ENCODE measurements around the gene PTP4A2. TPM values are rescaled to one million over a fixed set of nuclear protein-coding genes. Genes with fewer than 3 reads are reported as not detected.

PTP4A2 gene
- total and polyA plus RNA-seq, 2 of the 8 experiments (the other 6 are each of a cell fraction or from before 2014, with no cell fraction given) = 87.4 to 214 TPM

- H3K27ac ChIP-seq (ENCODE audit: low read depth, low read length) = no peak overlapping the region
- H2BK15ac ChIP-seq (ENCODE audit: low read length) = no peak overlapping the region
- no peak overlapping the region for H2BK120ac ChIP-seq (replicated peaks; ENCODE audit: low read depth, low read length)
- no peak overlapping the region for H2AK5ac ChIP-seq (ENCODE audit: low read depth, low read length)
- DNase-seq (ENCODE audit: low read depth in 1 of 2, low spot score in 2 of 2) (no peak), FAIRE-seq (no peak)
- H3K23ac ChIP-seq (ENCODE audit: insufficient read length) = no peak overlapping the region
- no peak overlapping the region for H3K4me3 ChIP-seq (ENCODE audit: extremely low read depth in 1 of 4, insufficient read depth in 2 of 4, low read depth in 3 of 4, low read length in 4 of 4)
- H2AFZ ChIP-seq (ENCODE audit: low read length) = peak overlapping the region; percentile 54
- H3K9ac ChIP-seq (replicated peaks in 1 of 4; ENCODE audit: extremely low read depth in 1 of 4, low read depth in 3 of 4, low read length in 3 of 4) = no peak overlapping the region
- H3K27me3 ChIP-seq (replicated peaks in 1 of 4; ENCODE audit: control insufficient read depth in 3 of 4, extremely low read depth in 1 of 4, insufficient read depth in 3 of 4, low read length in 3 of 4) = no peaks in the 10 kb centered on the region
- no peaks in the 10 kb centered on the region for H3K79me2 ChIP-seq (ENCODE audit: control insufficient read depth in 1 of 2, insufficient read depth in 2 of 2, low read length in 2 of 2)
- no peak overlapping the region for H3K4me2 ChIP-seq (ENCODE audit: insufficient read depth in 1 of 2, low read depth in 2 of 2, low read length in 2 of 2)
- H4K20me1 ChIP-seq (replicated peaks in 1 of 2; ENCODE audit: control insufficient read depth in 1 of 2, insufficient read depth in 2 of 2, low read length in 2 of 2) = no peaks in the 10 kb centered on the region
- H4K5ac ChIP-seq (ENCODE audit: insufficient read length, low read depth, low read length) = no peak overlapping the region
- H2BK20ac ChIP-seq (ENCODE audit: low read length) = no peak overlapping the region
- WGBS, 2 experiments (ENCODE audit: extremely low coverage in 1 of 2, insufficient coverage in 1 of 2, insufficient read length in 1 of 2, insufficient replicate concordance in 2 of 2, low coverage in 1 of 2, low lambda C conversion rate in 2 of 2, missing lambda C conversion rate in 1 of 2) = 100% methylated on average over 3 of the region's 6 CpGs; no CpG with 5 or more reads in 1 of the 2 experiments
- H3K56ac ChIP-seq (replicated peaks; ENCODE audit: insufficient read length, low read depth, low read length) = no peak overlapping the region
- H3K9me3 ChIP-seq (ENCODE audit: insufficient read depth in 2 of 2, low read depth in 1 of 2, low read length in 1 of 2) = 0 out of 4 replicates have a peak, but pooled peaks cover 0 to 3% of the 10 kb centered on the region in 2 experiments
- no peaks in the 10 kb centered on the region for H3K79me1 ChIP-seq (ENCODE audit: low read depth, low read length)
- no peak overlapping the region for H4K8ac ChIP-seq (ENCODE audit: extremely low read depth, insufficient read depth, low read length)
- no peak overlapping the region for H4K91ac ChIP-seq (replicated peaks; ENCODE audit: insufficient read length, low read length)
- H2BK12ac ChIP-seq (ENCODE audit: low read depth, low read length) = no peak overlapping the region
- peaks cover 0 to 6% (median 3%) of the 10 kb centered on the region in 4 experiments; a peak in 6 of 7 replicates for H3K4me1 ChIP-seq (replicated peaks in 1 of 4; ENCODE audit: control insufficient read depth in 3 of 4, insufficient read depth in 4 of 4, low read length in 3 of 4)
- no peak overlapping the region for H3K18ac ChIP-seq (ENCODE audit: extremely low read depth, low read length)
- H2BK5ac ChIP-seq (ENCODE audit: low read depth, low read length) = no peak overlapping the region
- ChIA-PET POLR2A (ENCODE audit: partially characterized antibody) (interaction anchor here (1.2 to 1.5 kb wide), 2 partner anchors 23 to 29 kb away, joined by 3 to 4 read pairs; partner anchors contain the start of gene KHDRBS1), CTCF (ENCODE audit: partially characterized antibody) (interaction anchor here (0.8 to 2.3 kb wide), 9 partner anchors 7 to 37 kb away, joined by 3 to 12 read pairs (median 4); no protein-coding TSS in a partner anchor)
- H3K4ac ChIP-seq (replicated peaks; ENCODE audit: insufficient read length, low read depth, low read length) = no peak overlapping the region
- H3K36me3 ChIP-seq (ENCODE audit: control insufficient read depth in 2 of 4, insufficient read depth in 4 of 4, low read length in 3 of 4) = no peaks in the 10 kb centered on the region
- no peak overlapping the region for H3K14ac ChIP-seq (ENCODE audit: insufficient read length)
- no peaks in the 10 kb centered on the region for H3K23me2 ChIP-seq (ENCODE audit: low read depth, low read length)
- no peak for TF ChIP-seq JUND (IDR thresholded peaks at IDR 0.05; ENCODE audit: low read length)
- TF ChIP-seq SAP30 (IDR thresholded peaks at IDR 0.05; ENCODE audit: insufficient read depth, insufficient replicate concordance, low read length) = no peak
- no peak for TF ChIP-seq EZH2 (IDR thresholded peaks at IDR 0.05; ENCODE audit: low read depth, low read length, severe bottlenecking)
- no peak for TF ChIP-seq RBBP5 (IDR thresholded peaks at IDR 0.05; ENCODE audit: borderline replicate concordance, low read depth, low read length)
- no peak for TF ChIP-seq TCF12 (IDR thresholded peaks at IDR 0.05; ENCODE audit: low read depth, low read length)
- TF ChIP-seq BCL11A (IDR thresholded peaks at IDR 0.05; ENCODE audit: low read depth in 2 of 2, low read length in 2 of 2) = no peak
- no peak for TF ChIP-seq MAFK (IDR thresholded peaks at IDR 0.05; ENCODE audit: low read depth, low read length)
- TF ChIP-seq CREB1 (IDR thresholded peaks at IDR 0.05) = no peak
- no peak for TF ChIP-seq RXRA (IDR thresholded peaks at IDR 0.05; ENCODE audit: insufficient read depth, low read depth, low read length)
- no peak for TF ChIP-seq SP2 (IDR thresholded peaks at IDR 0.05; ENCODE audit: low read length)
- TF ChIP-seq CBX5 (IDR thresholded peaks at IDR 0.05; ENCODE audit: low read depth, low read length) = no peak
- TF ChIP-seq EP300 (IDR thresholded peaks at IDR 0.05; ENCODE audit: borderline replicate concordance in 1 of 2, low read depth in 2 of 2, low read length in 2 of 2) = no peak
Measured at GRCh38 chr1:31984419-31985347, 46.5 kb upstream of the PTP4A2 start.
